Hepatocyte (in vitro differentiated cells): ENCODE data around the gene PIK3R1.

ENCODE experiments used
- CTCF ChIP-seq: fragments of 200-600 bp; sonication (generic); IDR thresholded peaks from 2 replicates; pipeline ENCODE4 v1.5.1; 2016; ENCODE audit warnings: antibody characterized with exemption, mild to moderate bottlenecking; ENCODE audit not compliant: poor library complexity
- EZH2 ChIP-seq: fragments of 200-600 bp; sonication (generic); IDR thresholded peaks from 2 replicates; pipeline ENCODE4 v1.6.1; 2016; ENCODE audit warnings: antibody characterized with exemption, mild to moderate bottlenecking, borderline replicate concordance
- EZH2phosphoT487 ChIP-seq: fragments of 200-600 bp; sonication (generic); IDR thresholded peaks from one replicate; pipeline ENCODE4 v1.6.1; 2018; ENCODE audit warnings: antibody characterized with exemption, mild to moderate bottlenecking, low read depth, moderate library complexity; ENCODE audit not compliant: unreplicated experiment, severe bottlenecking

GRCh38 chr5:68227532-68228160, 12.1 kb downstream of the PIK3R1 start:
- TF ChIP-seq CTCF (no peak), EZH2 (no peak), EZH2phosphoT487 (no peak)
